IMR-90 (cell line): Measurements from ENCODE around the gene DPRX. TPM values are rescaled to one million over a fixed set of nuclear protein-coding genes. Genes with fewer than 3 reads are reported as not detected.

Experiments used
- ATAC-seq: fragments of 200-7000 bp; cut with Tn5 transposase; 2 replicates; pipeline ENCODE4 v1.9.1; 2020; ENCODE audit warnings: low read depth, mild to moderate bottlenecking, moderate library complexity
- BruUV-seq: library from RNA; stranded (reverse); fragments of 400-500 nt; replicated peaks from 2 replicates; lab custom pipeline; 2021; lab: Mats Ljungman, UMichigan
- CTCF ChIA-PET: fragments of 300-600 bp; formaldehyde crosslinking; extraction: SDS; loops from one replicate; lab custom pipeline; 2021; ENCODE audit warnings: antibody characterized with exemption; lab: Yijun Ruan, JAX
- POLR2A ChIA-PET: fragments of 300-600 bp; sonication (Branson Sonifier 250); formaldehyde crosslinking; loops from one replicate; lab custom pipeline; 2022; ENCODE audit warnings: antibody characterized with exemption; ENCODE audit not compliant: unreplicated experiment; lab: Charles Lee
- DNase-seq: peaks from one replicate; pipeline ENCODE4 v3.0.0; 2013
- H2AFZ ChIP-seq: replicated peaks from 2 replicates; pipeline ENCODE3; 2013; ENCODE audit warnings: low read length, mild to moderate bottlenecking; ENCODE audit not compliant: poor library complexity
- H2AK5ac ChIP-seq: 2 replicates; pipeline ENCODE4 v1.6.1; 2013; ENCODE audit warnings: low read depth, low read length, inconsistent platforms
- H2AK9ac ChIP-seq: replicated peaks from 2 replicates; pipeline ENCODE3; 2013; ENCODE audit warnings: mild to moderate bottlenecking, low read depth, low read length, moderate library complexity; ENCODE audit not compliant: poor library complexity
- H2BK120ac ChIP-seq: 2 replicates; pipeline ENCODE4 v1.6.1; 2013; ENCODE audit warnings: low read depth, low read length, inconsistent platforms
- H2BK15ac ChIP-seq: 3 replicates; pipeline ENCODE4 v1.6.1; 2013; ENCODE audit warnings: low read depth, low read length, inconsistent platforms
- H2BK20ac ChIP-seq: 2 replicates; pipeline ENCODE4 v1.6.1; 2013; ENCODE audit warnings: low read depth, mild to moderate bottlenecking, inconsistent platforms, low read length, moderate library complexity
- H2BK5ac ChIP-seq: 2 replicates; pipeline ENCODE4 v1.6.1; 2013; ENCODE audit warnings: mild to moderate bottlenecking, low read depth, low read length, inconsistent platforms; ENCODE audit not compliant: poor library complexity, severe bottlenecking
- H3K14ac ChIP-seq: replicated peaks from 2 replicates; pipeline ENCODE4 v1.6.1; 2013; ENCODE audit warnings: low read depth, low read length, inconsistent platforms
- H3K18ac ChIP-seq: 2 replicates; pipeline ENCODE4 v1.6.1; 2013; ENCODE audit warnings: low read depth, low read length, control low read depth
- H3K23ac ChIP-seq: 2 replicates; pipeline ENCODE4 v1.6.1; 2013; ENCODE audit warnings: low read depth, low read length, inconsistent platforms
- H3K27ac ChIP-seq: 2 replicates; pipeline ENCODE4 v1.5.1; 2013; ENCODE audit warnings: mild to moderate bottlenecking, control low read depth, low read length; ENCODE audit not compliant: insufficient read depth
- H3K27me3 ChIP-seq: 2 replicates; pipeline ENCODE4 v1.6.1; 2013; ENCODE audit warnings: low read length; ENCODE audit not compliant: control insufficient read depth, insufficient read depth
- H3K36me3 ChIP-seq: 2 replicates; pipeline ENCODE4 v1.6.1; 2013; ENCODE audit warnings: low read length, mixed read lengths; ENCODE audit not compliant: control insufficient read depth, insufficient read depth
- H3K4ac ChIP-seq: 2 replicates; pipeline ENCODE4 v1.6.1; 2013; ENCODE audit warnings: low read depth, low read length, inconsistent platforms
- H3K4me1 ChIP-seq: 2 replicates; pipeline ENCODE4 v1.6.1; 2013; ENCODE audit warnings: low read length, mixed read lengths; ENCODE audit not compliant: control insufficient read depth, insufficient read depth
- H3K4me2 ChIP-seq: 2 replicates; pipeline ENCODE4 v1.6.1; 2013; ENCODE audit warnings: low read depth, mild to moderate bottlenecking, control low read depth, low read length, moderate library complexity
- H3K4me3 ChIP-seq: 2 replicates; pipeline ENCODE4 v1.5.1; 2013; ENCODE audit warnings: low read depth, mild to moderate bottlenecking, control low read depth, low read length, moderate library complexity; ENCODE audit not compliant: insufficient read depth
- H3K56ac ChIP-seq: 2 replicates; pipeline ENCODE4 v1.6.1; 2013; ENCODE audit warnings: low read length, inconsistent platforms; ENCODE audit not compliant: insufficient read depth; ENCODE audit errors: extremely low read depth
- H3K79me1 ChIP-seq, 2 experiments: 2 replicates each; pipeline ENCODE4 v1.6.1; 2013; ENCODE audit warnings: low read length in 2 of 2, inconsistent platforms in 1 of 2, low read depth in 1 of 2
- H3K9ac ChIP-seq: 2 replicates; pipeline ENCODE4 v1.6.1; 2013; ENCODE audit warnings: low read depth, low read length, control low read depth
- H3K9me1 ChIP-seq: 2 replicates; pipeline ENCODE4 v1.6.1; 2013; ENCODE audit warnings: low read length, inconsistent platforms; ENCODE audit not compliant: insufficient read depth
- H3K9me3 ChIP-seq: 2 replicates; pipeline ENCODE4 v1.6.1; 2013; ENCODE audit warnings: low read length; ENCODE audit not compliant: control insufficient read depth, insufficient read depth
- H4K20me1 ChIP-seq: 2 replicates; pipeline ENCODE4 v1.6.1; 2013; ENCODE audit warnings: low read length, inconsistent platforms; ENCODE audit not compliant: insufficient read depth
- H4K5ac ChIP-seq: 2 replicates; pipeline ENCODE4 v1.6.1; 2013; ENCODE audit warnings: mild to moderate bottlenecking, low read depth, low read length, control low read depth
- H4K8ac ChIP-seq, 2 experiments: 2 replicates each; pipeline ENCODE4 v1.6.1; 2013; ENCODE audit warnings: low read depth in 2 of 2, low read length in 2 of 2, control low read depth in 1 of 2, inconsistent platforms in 1 of 2
- H4K91ac ChIP-seq: 2 replicates; pipeline ENCODE4 v1.6.1; 2013; ENCODE audit warnings: low read depth, low read length, inconsistent platforms; ENCODE audit not compliant: insufficient read depth
- BHLHE40 ChIP-seq: fragments of 150-350 bp; IDR thresholded peaks from 2 replicates; pipeline ENCODE4 v1.6.1; 2016; ENCODE audit warnings: mild to moderate bottlenecking, low read depth, low read length
- CTCF ChIP-seq: conservative IDR thresholded peaks from 2 replicates; pipeline ENCODE4 v1.5.1; 2012; ENCODE audit warnings: mild to moderate bottlenecking, low read depth, low read length, improper control_type of control experiment
- FOS ChIP-seq: fragments of 150-350 bp; IDR thresholded peaks from 2 replicates; pipeline ENCODE4 v1.6.1; 2016; ENCODE audit warnings: low read depth, low read length
- MAFK ChIP-seq: IDR thresholded peaks from 2 replicates; pipeline ENCODE4 v1.6.1; 2012; ENCODE audit warnings: low read depth, low read length, improper control_type of control experiment
- MAZ ChIP-seq: IDR thresholded peaks from 2 replicates; pipeline ENCODE4 v1.6.1; 2012; ENCODE audit warnings: low read depth, mild to moderate bottlenecking, low read length, improper control_type of control experiment, moderate library complexity, borderline replicate concordance
- NFE2L2 ChIP-seq: fragments of 150-350 bp; IDR thresholded peaks from 2 replicates; pipeline ENCODE4 v1.6.1; 2016; ENCODE audit warnings: low read depth, mild to moderate bottlenecking, low read length
- POLR2A ChIP-seq: IDR thresholded peaks from 2 replicates; pipeline ENCODE4 v1.6.1; 2012; ENCODE audit warnings: mild to moderate bottlenecking, low read depth, low read length
- RFX5 ChIP-seq: IDR thresholded peaks from 2 replicates; pipeline ENCODE4 v1.8.0; 2012; ENCODE audit warnings: low read depth, mild to moderate bottlenecking, low read length, moderate library complexity
- whole genome bisulfite sequencing, 2 experiments: methylation state at CpG; one replicate each; pipeline versions ENCODE4 v1.1.5 to v1.1.7; 2013; ENCODE audit warnings: missing lambda C conversion rate in 2 of 2; ENCODE audit not compliant: insufficient read length in 1 of 2; ENCODE audit errors: extremely low coverage in 2 of 2; 5-methylcytosine and 5-hydroxymethylcytosine counted together
- dilution Hi-C: fragments of 300-500 bp; cut with HindIII; formaldehyde crosslinking; loops from one replicate; pipeline ENCODE4 v1.14.3; 2018; ENCODE audit warnings: low sequenced_read_pairs; ENCODE audit not compliant: unreplicated experiment
- in situ Hi-C: fragments of 300-500 bp; cut with MboI; formaldehyde crosslinking; loops from 3 replicates; pipeline ENCODE4 v1.14.3; 2019; ENCODE audit warnings: low sequenced_read_pairs, inconsistent platforms, mixed read lengths
- intact Hi-C: fragments of 100-400 bp; cut with micrococcal nuclease; formaldehyde crosslinking; loops from 2 replicates; pipeline ENCODE4 v1.10.0; 2022
- polyA plus RNA-seq, 3 experiments: library from polyadenylated mRNA; depleted of rRNA; stranded (reverse); fragments of >200 nt; gene quantifications; 2 replicates each; pipeline ENCODE4 v1.2.3, GENCODE V29; 2012; ENCODE audit warnings: low replicate concordance in 1 of 3
- total RNA-seq: library from RNA; depleted of rRNA; stranded (reverse); fragments of >200 nt; gene quantifications from 2 replicates; pipeline ENCODE4 v1.2.3, GENCODE V29; 2012

Gene DPRX
- total and polyA plus RNA-seq, 2 of the 4 experiments (the other 2 are of a cell fraction), result not detected

GRCh38 chr19:53646144-53646543 is 14.3 kb downstream of the DPRX start:
- Histone ChIP-seq H3K4me3 (no peak overlapping the region), H2AFZ (no peak overlapping the region), H3K56ac (no peak overlapping the region), H4K91ac (no peak overlapping the region), H2BK15ac (no peak overlapping the region), H2BK20ac (no peak overlapping the region), H2BK5ac (no peak overlapping the region), H3K4me1 (no peaks in the 10 kb centered on the region), H4K8ac (no peak overlapping the region), H2BK120ac (no peak overlapping the region), H3K4ac (no peak overlapping the region), H4K5ac (no peak overlapping the region), H3K9me1 (no peaks in the 10 kb centered on the region), H3K23ac (no peak overlapping the region), H2AK5ac (no peak overlapping the region), H4K20me1 (no peaks in the 10 kb centered on the region), H3K9me3 (peaks cover 44% of the 10 kb centered on the region), H3K18ac (no peak overlapping the region), H3K9ac (no peak overlapping the region), H3K14ac (no peak overlapping the region), H2AK9ac (no peak overlapping the region), H3K36me3 (no peaks in the 10 kb centered on the region), H3K27ac (no peak overlapping the region), H3K79me1 (no peaks in the 10 kb centered on the region), H3K27me3 (no peaks in the 10 kb centered on the region), H3K4me2 (no peak overlapping the region)
- no CpG with 5 or more reads among the region's 2 CpGs for WGBS, 2 experiments
- in situ Hi-C loops (no loop called here), intact Hi-C loops (no loop called here), dilution Hi-C loops (no loop called here)
- no TSS peak for BruUV-seq
- DNase-seq (no peak), ATAC-seq (no peak)
- no peak for TF ChIP-seq NFE2L2
- no peak for TF ChIP-seq MAZ
- no peak for TF ChIP-seq MAFK
- no peak for TF ChIP-seq CTCF
- TF ChIP-seq POLR2A, result no peak
- TF ChIP-seq FOS, result no peak
- no peak for TF ChIP-seq RFX5
- no peak for TF ChIP-seq BHLHE40
- ChIA-PET POLR2A (no interaction called here), CTCF (no interaction called here)
